Liver (tissue), 9 donors: ENCODE measurements around the gene MGP. TPM values are rescaled to one million over a fixed set of nuclear protein-coding genes. Genes with fewer than 3 reads are reported as not detected.

Experiments used
- DNase-seq: peaks from one replicate; pipeline ENCODE4 v3.0.0-alpha.2; 2017; ENCODE audit warnings: low spot score
- H3K27ac ChIP-seq, 2 donors: one replicate each; pipeline ENCODE4 v1.7.0; 2013; ENCODE audit warnings: inconsistent platforms in 2 of 2, low read length in 2 of 2, control low read depth in 1 of 2, low read depth in 1 of 2, mild to moderate bottlenecking in 1 of 2
- H3K27me3 ChIP-seq, 4 donors: one replicate each; pipeline versions ENCODE4 v1.6.1 to v1.7.0; 2013; ENCODE audit warnings: low read length in 3 of 4, inconsistent platforms in 1 of 4, mild to moderate bottlenecking in 1 of 4, moderate library complexity in 1 of 4; ENCODE audit not compliant: control insufficient read depth in 4 of 4, insufficient read depth in 4 of 4
- H3K36me3 ChIP-seq, 4 donors: one replicate each; pipeline versions ENCODE4 v1.6.1 to v1.7.0; 2013; ENCODE audit warnings: low read length in 3 of 4, mild to moderate bottlenecking in 3 of 4, low read depth in 1 of 4, moderate library complexity in 1 of 4; ENCODE audit not compliant: control insufficient read depth in 4 of 4, insufficient read depth in 3 of 4
- H3K4me1 ChIP-seq, 4 donors: one replicate each; pipeline versions ENCODE4 v1.6.1 to v1.7.0; 2013; ENCODE audit warnings: low read length in 3 of 4, mild to moderate bottlenecking in 3 of 4, moderate library complexity in 1 of 4; ENCODE audit not compliant: control insufficient read depth in 4 of 4, insufficient read depth in 4 of 4
- H3K4me3 ChIP-seq, 3 donors: one replicate each; pipeline versions ENCODE4 v1.6.1 to v1.7.0; 2013; ENCODE audit warnings: low read length in 3 of 3, control low read depth in 1 of 3, low read depth in 1 of 3, mild to moderate bottlenecking in 1 of 3
- H3K9ac ChIP-seq, 2 donors: one replicate each; pipeline ENCODE4 v1.7.0; 2013; ENCODE audit warnings: low read length in 2 of 2, mild to moderate bottlenecking in 2 of 2, moderate library complexity in 2 of 2, control low read depth in 1 of 2, low read depth in 1 of 2
- H3K9me3 ChIP-seq, 4 donors: one replicate each; pipeline versions ENCODE4 v1.6.1 to v1.7.0; 2013; ENCODE audit warnings: low read length in 3 of 4; ENCODE audit not compliant: control insufficient read depth in 4 of 4
- ATF3 ChIP-seq: IDR thresholded peaks from 2 replicates; pipeline ENCODE4 v1.6.1; 2016; ENCODE audit warnings: antibody characterized with exemption
- CTCF ChIP-seq: fragments of 150-350 bp; IDR thresholded peaks from 2 replicates; pipeline ENCODE4 v1.5.1; 2017; ENCODE audit warnings: improper control_type of control experiment, low read depth, low read length; ENCODE audit not compliant: missing input control
- EGR1 ChIP-seq, 2 donors: IDR thresholded peaks; 2 replicates each; pipeline ENCODE4 v1.6.1; 2016 to 2018; ENCODE audit warnings: antibody characterized with exemption in 2 of 2, low read depth in 2 of 2
- FOXA1 ChIP-seq: IDR thresholded peaks from 2 replicates; pipeline ENCODE4 v1.6.1; 2016; ENCODE audit warnings: antibody characterized with exemption
- FOXA2 ChIP-seq: IDR thresholded peaks from 2 replicates; pipeline ENCODE4 v1.6.1; 2016; ENCODE audit warnings: antibody characterized with exemption
- GABPA ChIP-seq, 2 donors: IDR thresholded peaks in 1 of 2; conservative IDR thresholded peaks in 1 of 2; 2 replicates each; pipeline ENCODE4 v1.6.1; 2016; ENCODE audit warnings: antibody characterized with exemption in 2 of 2, mild to moderate bottlenecking in 1 of 2, moderate library complexity in 1 of 2
- HNF4A ChIP-seq, 2 donors: conservative IDR thresholded peaks; 2 replicates each; pipeline ENCODE4 v1.6.1; 2016; ENCODE audit warnings: antibody characterized with exemption in 2 of 2, mild to moderate bottlenecking in 2 of 2
- HNF4G ChIP-seq: IDR thresholded peaks from 2 replicates; pipeline ENCODE4 v1.6.1; 2016; ENCODE audit warnings: antibody characterized with exemption
- JUND ChIP-seq, 2 donors: IDR thresholded peaks; 2 replicates each; pipeline ENCODE4 v1.6.1; 2016; ENCODE audit warnings: antibody characterized with exemption in 2 of 2
- MAX ChIP-seq: IDR thresholded peaks from 2 replicates; pipeline ENCODE4 v1.6.1; 2016; ENCODE audit warnings: antibody characterized with exemption
- NR2F2 ChIP-seq: IDR thresholded peaks from 2 replicates; pipeline ENCODE4 v1.6.1; 2016; ENCODE audit warnings: antibody characterized with exemption
- RAD21 ChIP-seq, 2 donors: IDR thresholded peaks; 2 replicates each; pipeline ENCODE4 v1.6.1; 2016; ENCODE audit warnings: antibody characterized with exemption in 2 of 2, mild to moderate bottlenecking in 2 of 2
- REST ChIP-seq: IDR thresholded peaks from 2 replicates; pipeline ENCODE4 v1.6.1; 2016; ENCODE audit warnings: antibody characterized with exemption, mild to moderate bottlenecking
- RXRA ChIP-seq, 2 donors: IDR thresholded peaks; 2 replicates each; pipeline ENCODE4 v1.6.1; 2017 to 2018; ENCODE audit warnings: antibody characterized with exemption in 2 of 2, mild to moderate bottlenecking in 1 of 2
- SP1 ChIP-seq: IDR thresholded peaks from 2 replicates; pipeline ENCODE4 v1.6.1; 2018; ENCODE audit warnings: antibody characterized with exemption, mild to moderate bottlenecking
- TAF1 ChIP-seq: conservative IDR thresholded peaks from 2 replicates; pipeline ENCODE4 v1.6.1; 2016; ENCODE audit warnings: antibody characterized with exemption, mild to moderate bottlenecking
- YY1 ChIP-seq: IDR thresholded peaks from 2 replicates; pipeline ENCODE4 v1.6.1; 2016; ENCODE audit warnings: antibody characterized with exemption, mild to moderate bottlenecking
- ZBTB33 ChIP-seq: IDR thresholded peaks from 2 replicates; pipeline ENCODE4 v1.6.1; 2016; ENCODE audit warnings: antibody characterized with exemption
- WGBS: extraction: QIAGEN DNeasy Blood & Tissue Kit; methylation state at CpG from one replicate; pipeline ENCODE4 v1.1.7; 2013; 5-methylcytosine and 5-hydroxymethylcytosine counted together
- polyA plus RNA-seq, 2 donors: library from polyadenylated mRNA; stranded (reverse) in 1 of 2; unstranded in 1 of 2; fragments of 200-250 nt in 1 of 2; fragments of >200 nt in 1 of 2; fragmentation: Nextera tagmentation in 1 of 2; extraction: Ambion mirVana in 1 of 2; gene quantifications; one replicate each; pipeline versions ENCODE4 v1.2.1 to v1.2.3, GENCODE V29; 2013 to 2015
- total RNA-seq, 2 donors: library from RNA; depleted of rRNA; stranded (reverse); fragments of >200 nt; gene quantifications; one replicate each; pipeline ENCODE4 v1.2.3, GENCODE V29; 2014
- donor health status: healthy.
- donor health status: healthy.
- donor health status: healthy.
- donor health status: healthy.
- donor health status: healthy.

Gene MGP
- total and polyA plus RNA-seq, 4 donors = 0.98 to 20.7 (median 11.0) TPM

- Histone ChIP-seq H3K27ac (no peak overlapping the region), H3K9ac (no peak overlapping the region), H3K9me3 (no peaks in the 10 kb centered on the region), H3K4me3 (no peak overlapping the region), H3K27me3 (no peaks in the 10 kb centered on the region), H3K36me3 (no peaks in the 10 kb centered on the region), H3K4me1 (no peaks in the 10 kb centered on the region)
- TF ChIP-seq RXRA (IDR thresholded peaks at IDR 0.05) = no peak
- no peak for TF ChIP-seq HNF4G
- no peak for TF ChIP-seq TAF1
- no peak for TF ChIP-seq REST
- TF ChIP-seq HNF4A (conservative IDR thresholded peaks at IDR 0.05) = no peak
- no peak for TF ChIP-seq ATF3
- no peak for TF ChIP-seq SP1
- TF ChIP-seq GABPA (IDR thresholded peaks at IDR 0.05 in 1 of 2, conservative IDR thresholded peaks at IDR 0.05 in 1 of 2) = no peak
- no peak for TF ChIP-seq RAD21 (IDR thresholded peaks at IDR 0.05)
- no peak for TF ChIP-seq JUND (IDR thresholded peaks at IDR 0.05)
- TF ChIP-seq NR2F2 = no peak
- TF ChIP-seq YY1 = no peak
- no peak for TF ChIP-seq EGR1 (IDR thresholded peaks at IDR 0.05; ENCODE audit: low read depth in 2 of 2)
- no peak for TF ChIP-seq FOXA2
- TF ChIP-seq CTCF = no peak
- TF ChIP-seq FOXA1 = no peak
- no peak for TF ChIP-seq ZBTB33
- no peak for TF ChIP-seq MAX
- WGBS = 91% methylated on average over 5 of the region's 5 CpGs
- DNase-seq = no peak
Measured at GRCh38 chr12:14900521-14901227, 15.0 kb upstream of the MGP start.
